GM18861 (cell line): ENCODE measurements around the gene HDAC7.
"Not testable (repeated sequence)": the region's sequence is repeated elsewhere in the genome, so short reads cannot be mapped to it uniquely, and the experiment has no call there.

Experiments used
- ATAC-seq: cut with Tn5 transposase; IDR thresholded peaks from one replicate; pipeline ENCODE4 v1.9.1; 2021; ENCODE audit not compliant: unreplicated experiment

Gene HDAC7

DNA sequence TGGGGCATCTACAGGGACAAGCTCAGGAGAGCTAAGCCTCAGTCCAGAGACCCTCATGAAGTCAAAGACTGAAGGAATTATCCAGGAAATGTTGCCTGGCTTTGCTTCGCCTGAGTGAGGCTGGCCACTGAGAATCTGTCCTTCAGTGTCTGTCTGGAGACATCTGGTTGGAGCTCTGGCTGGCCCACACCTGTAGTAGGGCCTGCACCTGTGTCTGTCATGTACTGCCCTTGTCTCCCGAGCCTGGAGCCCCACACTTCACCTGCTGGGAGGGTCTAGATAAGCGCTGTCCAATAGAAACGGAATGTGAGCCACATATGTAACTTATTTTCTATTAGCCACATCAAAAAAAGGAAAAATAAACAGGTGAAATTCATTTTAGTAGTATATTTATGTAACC, 9.9 kb upstream of the HDAC7 start:
- no peak for ATAC-seq

DNA sequence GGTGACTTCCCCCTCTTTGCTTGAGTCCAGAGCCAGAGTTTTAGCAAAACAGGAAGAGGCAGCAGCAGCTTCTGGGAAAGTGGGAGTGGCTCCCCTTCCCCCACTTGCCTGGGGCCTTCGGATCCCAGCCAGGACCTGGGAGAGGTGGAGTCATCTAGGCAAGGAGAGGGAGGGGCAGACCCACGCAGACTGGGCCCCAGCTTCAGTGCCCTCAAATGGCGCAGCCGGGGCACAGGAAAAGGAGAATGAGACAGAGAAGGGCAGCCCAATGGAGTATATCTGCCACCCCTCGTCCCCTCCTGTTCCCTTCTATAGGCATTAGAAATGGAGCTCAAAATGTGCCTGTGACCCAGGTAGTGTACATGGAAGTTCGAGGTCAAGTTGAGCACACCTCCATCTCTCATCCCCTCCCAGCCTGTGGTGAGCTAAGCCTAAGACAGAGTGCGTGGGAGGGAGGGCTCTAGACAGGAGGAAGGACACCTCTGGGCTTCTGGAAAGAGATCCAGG, 9.3 kb upstream of the HDAC7 start:
- no peak for ATAC-seq

DNA sequence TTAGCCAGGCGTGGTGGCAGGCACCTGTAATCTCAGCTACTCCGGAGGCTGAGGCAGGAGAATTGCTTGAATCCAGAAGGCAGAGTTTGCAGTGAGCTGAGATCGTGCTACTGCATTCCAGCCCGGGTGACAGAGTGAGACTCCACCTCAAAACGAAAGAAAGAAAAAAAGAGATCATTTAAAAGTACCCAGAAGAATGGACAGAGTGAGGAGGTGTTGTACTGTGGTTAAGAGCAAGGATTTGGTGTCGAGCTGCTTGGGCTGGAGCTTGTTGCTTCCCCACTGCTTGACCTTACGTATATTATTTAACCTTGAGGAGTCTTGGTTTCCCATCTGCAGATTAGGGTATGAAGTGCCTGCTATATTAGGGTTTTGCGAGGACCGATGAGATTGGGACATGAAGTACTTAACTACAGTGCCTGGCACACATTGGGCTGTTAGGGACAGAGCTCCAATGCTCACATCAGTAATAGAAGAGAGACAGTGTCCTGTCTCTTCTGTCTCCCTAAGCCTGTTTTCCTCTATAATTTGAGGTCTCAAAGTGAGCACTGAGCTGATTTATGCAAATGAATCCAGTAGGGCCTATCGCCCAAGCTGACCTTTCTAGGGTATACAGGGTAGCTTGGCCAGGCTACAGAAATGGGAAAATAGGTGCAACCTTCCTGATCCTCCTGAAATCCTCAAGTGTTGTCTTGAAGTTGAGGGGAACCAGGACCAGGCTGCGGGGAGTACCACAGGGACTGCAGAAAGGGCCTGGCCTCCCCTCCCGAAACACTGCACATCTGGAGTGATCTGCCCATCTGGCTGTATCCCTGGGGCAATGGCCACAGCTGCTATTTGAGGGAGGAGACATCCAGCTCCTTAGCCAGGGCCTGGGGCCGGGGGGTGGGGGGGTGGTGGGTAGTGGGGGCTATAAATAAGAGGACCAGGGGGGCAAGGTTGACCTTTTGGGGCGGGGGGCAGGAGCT, 8.6 kb upstream of the HDAC7 start:
- ATAC-seq: no peak

DNA sequence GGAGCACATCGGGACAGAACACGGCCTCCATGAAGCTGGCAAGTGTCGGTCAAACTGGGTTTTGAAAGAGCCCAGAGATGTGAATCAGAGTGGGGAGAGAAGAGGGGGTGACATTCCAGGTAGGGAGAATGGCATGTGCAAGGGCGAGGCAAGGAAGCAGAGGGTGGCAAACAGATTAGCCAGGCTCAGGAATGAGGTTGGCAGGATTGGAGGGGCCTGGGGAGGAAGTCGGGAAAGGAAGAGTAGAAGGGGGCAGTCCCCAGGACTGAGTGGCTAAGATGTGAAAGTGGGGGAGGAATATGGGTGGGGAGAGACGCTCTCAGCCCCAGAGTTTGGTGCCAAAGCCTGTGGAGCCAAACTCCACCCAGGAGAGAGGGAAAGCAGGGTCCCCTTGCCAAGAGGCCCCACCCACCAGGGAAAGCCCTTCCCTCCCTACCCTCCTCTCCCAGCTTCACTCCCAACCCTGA, 5.5 kb upstream of the HDAC7 start:
- no peak for ATAC-seq

DNA sequence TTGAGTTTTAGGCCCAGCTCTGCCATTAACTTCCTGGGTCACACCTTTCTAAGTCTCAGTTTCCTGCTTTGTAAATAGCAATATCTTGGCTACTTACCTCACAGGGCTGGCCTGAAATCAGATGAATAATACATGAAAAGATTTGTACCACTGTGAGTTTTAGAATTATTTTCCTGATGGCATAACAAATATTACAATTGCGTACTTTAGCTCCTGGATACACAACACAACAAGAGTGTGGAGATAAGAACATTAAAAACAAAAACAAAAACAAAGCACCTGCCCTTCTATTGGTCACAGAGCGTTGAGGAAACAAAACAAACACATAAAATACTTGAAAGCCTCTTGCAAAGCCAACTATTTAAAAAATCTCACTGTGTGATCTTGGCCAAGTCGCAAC, 4.9 kb upstream of the HDAC7 start:
- no peak for ATAC-seq

DNA sequence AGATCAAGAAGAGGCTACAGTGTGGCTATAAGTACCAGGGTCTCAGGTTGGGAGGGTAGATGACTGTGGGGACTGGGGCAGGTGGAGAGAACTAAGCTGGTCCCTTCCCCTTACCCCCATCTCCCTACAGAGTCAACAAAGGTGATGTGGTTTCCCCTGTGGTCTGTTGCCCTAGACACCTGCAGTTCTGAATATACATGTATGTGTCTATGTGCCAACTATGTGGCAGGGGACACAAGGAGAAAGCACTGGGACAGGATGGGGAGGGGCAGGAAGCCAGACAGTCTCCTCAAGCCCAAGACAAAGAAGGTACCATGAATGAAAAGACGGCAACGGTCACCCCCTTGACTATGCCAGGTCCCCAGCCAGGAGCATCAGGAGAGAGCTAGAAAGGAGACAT, 4.5 kb upstream of the HDAC7 start:
- ATAC-seq: no peak

DNA sequence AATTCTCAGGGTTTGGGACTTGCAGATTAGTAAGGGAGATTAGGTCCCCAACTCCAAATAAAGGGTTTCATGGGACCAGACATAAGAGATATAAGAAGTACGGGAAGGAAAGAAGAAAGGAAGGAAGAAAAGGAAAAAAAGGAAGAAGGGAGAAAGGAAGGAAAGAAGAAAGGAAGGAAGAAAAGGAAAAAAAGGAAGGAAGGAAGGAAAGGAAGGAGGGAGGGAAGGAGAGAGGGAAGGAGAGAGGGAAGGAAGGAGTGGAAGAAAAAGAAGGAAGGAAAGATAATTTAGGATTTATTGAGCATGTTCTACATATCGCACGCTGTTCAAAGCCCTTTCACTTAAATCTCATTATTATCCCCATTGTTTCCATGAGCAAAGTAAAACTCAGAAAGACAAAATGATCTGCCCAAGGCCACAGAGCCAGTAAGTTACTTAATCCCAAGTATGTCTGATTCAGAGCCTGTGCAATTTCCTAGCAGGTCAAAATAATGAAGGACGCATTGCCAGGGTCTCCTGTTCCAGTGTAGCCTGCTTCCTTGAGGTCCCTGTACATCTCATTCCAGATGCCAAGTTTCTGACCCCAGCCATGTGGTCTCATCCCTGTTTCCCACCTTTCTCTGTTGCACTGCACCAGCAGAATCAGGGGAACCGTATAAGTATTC, 3.9 kb upstream of the HDAC7 start:
- ATAC-seq: no peak

DNA sequence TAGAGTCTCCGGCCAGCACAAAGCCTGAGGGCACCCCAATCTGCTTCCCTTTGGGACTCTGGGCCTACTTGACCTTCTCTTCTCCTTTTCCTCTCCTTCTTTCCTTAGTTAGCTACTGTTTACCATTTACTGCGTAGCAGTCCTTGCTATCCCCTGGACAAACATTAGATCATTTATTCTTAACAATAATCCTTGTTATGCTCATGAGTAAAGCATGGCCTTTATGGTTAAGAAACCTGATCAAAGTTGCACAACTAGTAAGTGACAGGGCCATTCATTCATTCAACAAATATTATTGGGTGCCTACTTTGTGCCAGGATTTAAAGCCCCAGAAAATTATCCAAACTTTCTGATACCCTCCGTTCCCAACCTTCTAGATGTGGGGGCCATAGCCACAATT, 3.2 kb upstream of the HDAC7 start:
- ATAC-seq: no peak

DNA sequence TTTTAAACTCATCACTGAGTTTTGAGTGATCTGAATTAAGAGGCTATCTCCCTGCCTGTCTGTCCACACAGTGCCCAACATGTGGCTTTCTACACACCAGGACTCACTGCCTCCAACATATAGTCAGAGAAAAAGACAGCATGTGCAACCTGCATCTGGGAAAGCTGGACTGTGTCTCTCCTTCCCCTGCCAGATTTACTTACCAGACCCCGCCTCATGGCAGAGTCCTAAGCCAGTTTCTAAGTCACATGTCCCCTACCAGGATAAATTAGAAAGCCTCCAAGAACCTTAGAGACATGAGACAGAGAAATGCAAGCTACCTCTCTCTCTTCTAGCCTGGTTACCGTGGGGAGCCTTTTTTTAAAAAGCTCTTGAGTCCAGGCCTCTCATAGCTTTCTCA, 2.7 kb upstream of the HDAC7 start:
- ATAC-seq: no peak

DNA sequence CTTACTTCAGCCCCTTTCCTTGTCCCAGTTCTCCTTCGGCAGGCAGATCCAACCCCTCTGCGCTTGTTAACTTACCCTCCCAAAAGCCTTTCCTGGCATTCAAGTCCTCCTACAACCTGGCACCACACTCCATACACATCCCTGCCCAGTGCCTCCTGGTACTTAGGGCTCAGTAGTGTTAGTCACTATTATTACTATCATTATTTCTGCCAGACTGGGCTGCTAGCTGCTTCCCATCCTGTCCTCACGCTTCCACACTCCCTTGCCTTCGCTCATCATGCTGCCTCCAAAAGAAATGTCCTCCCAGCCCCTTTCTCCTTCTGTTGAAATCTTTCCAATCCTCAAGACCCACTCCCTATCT, 1.6 kb upstream of the HDAC7 start:
- ATAC-seq: no peak

DNA sequence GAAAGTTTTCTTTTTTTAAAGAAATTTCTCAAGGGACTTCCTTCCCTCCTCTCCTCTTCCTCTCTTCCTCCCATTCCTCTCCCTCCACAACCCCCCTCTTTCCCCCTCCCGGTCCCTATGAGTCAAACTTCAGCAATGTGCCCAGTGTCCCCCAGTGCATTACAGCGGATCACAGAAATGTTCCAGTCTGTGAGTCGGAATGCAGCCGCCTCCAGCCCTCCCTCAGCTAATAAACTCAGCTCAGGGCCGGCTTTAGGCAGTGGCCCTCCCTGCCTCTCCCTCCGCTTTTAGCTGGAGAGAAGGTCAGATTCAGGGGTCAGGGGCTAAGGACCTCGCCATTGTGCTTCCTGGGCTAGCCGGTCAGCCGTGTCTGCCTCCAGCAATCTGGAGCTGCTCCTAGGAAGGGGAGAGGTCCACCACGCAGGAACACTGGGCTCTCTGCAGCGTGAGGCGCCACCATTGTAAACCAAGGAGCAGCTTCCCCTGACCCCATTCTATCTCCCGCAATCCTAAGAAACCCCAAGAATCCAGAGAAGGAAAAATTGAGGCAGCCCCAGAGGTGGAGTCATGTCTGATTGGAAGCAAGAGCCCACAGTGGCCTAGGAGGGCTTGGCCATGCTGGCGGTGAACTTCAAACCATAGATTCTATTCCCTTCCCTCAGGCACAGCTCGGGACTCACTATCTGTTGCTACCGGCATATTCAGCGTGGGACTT, 1.1 kb upstream of the HDAC7 start:
- no peak for ATAC-seq

DNA sequence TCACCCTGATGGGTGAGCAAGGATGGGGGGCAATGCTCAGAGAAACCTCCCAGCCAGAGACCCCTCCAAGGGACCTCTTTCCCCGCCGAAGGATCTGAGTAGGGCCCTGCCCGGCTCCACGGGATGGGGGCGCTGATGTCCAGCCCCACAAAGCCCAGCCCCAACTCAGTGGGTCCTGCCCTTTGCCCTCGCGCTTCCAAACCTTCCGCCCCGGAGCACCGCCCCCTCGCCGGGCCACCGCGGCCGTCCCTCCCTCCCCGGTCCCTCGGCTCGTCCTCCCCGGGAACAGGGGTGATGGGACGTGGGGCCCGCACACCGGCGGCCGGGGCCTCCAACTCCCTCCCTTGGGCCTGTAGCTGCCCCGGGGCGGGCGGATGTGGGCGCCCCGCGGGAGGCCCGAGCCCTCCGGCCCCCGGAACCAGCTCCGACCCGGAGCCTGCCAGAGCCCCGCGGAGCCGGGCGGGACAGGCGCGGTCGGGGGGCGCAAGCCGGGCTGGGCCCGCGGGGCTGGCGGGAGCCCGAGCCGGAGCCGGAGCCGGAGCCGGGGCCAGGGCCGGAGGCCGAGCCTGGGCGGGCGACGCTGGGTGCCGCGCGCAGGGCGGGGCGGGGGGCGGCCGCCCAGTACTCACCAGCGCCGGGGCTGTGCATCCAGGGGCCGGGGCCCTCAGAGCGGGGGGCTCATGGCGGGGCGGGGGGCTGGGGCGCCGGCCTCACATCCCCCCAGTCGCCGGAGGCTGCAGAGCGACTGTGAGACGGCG, 386 bp downstream of the HDAC7 start:
- no peak for ATAC-seq

DNA sequence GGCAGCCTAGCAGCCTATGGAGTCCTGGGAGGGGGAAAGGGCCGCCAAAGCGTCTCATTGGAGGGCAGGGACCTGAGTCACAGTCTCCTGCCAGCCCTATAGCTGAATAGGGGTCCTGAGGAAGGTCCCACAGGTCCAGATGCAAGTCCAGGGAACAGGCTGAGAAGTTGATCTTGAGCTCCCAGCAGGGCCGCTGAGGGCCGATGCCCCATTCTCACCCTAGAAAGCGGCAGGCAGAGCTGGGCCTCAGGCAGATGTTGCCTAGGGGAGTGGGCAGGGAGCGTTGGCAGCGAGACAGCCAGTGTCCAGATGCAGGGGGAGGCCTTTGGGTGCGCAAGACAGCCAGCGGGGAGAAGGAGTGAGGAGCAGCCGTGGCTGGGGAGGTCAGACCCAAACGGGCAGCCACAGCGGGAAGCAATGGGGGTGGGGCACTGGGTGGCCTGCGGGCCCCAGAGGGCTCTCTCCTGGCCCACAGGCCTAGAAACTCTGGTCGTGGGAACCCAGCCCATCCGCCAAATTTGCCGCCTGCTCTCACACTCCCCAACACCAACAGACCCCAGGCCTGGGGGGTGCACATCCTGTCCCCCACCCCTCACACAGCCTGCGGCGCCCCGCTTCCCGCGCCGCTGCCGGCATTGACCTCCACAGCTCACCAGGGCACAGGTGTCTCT, 1.1 kb downstream of the HDAC7 start:
- no peak for ATAC-seq

DNA sequence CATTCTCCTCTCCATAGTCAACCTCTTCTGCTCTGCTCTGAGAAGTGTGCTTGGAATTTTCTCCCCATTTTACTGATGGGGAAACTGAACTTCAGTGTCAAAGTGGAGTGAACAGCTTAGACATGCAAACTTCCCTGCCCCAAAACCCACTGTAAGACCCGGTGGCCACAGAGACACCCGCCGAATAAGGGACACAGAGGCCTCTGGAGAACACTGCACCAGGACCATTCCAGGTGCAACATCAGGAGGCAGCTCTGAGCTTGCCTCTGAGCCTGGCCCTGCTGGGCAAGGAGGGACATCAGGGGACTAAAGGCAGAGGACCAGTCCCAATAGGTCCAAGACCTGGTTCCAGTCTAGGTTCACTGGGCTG, 1.7 kb downstream of the HDAC7 start:
- no peak for ATAC-seq

DNA sequence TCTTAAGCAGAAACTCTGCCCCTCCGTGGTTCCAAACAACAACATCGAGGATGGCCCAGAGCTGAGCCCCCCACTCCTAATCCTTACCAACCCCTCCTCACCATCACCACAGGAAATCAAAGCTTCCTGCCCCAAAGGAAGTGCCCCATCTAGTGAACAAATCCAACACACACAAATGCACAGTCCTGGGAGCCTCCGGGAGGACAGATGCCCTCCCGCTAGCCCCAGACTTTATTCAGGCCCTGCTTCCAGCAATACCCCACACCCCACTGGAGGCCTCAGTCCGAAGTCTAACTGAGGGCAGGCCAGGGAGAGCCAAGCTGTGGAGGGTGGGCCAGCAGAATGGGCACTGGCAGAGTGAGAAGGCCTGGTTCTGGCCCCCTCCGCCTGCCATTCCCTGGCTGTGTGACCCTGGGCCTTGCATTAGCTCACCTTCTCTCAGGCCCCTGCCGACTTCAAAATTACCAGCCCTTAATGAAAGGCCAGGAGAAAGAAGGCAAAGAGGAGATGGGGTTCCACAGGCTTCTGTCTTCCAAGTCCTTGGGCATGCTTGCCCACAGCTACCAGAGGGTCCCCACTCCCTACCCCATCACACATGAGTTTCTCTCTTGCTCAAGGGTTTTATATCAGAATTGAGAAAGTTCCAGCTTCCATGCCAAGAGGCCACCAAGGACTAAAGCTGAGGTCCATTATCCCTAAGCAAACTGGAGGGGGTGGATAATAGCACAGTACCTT, 2.3 kb downstream of the HDAC7 start:
- no peak for ATAC-seq

DNA sequence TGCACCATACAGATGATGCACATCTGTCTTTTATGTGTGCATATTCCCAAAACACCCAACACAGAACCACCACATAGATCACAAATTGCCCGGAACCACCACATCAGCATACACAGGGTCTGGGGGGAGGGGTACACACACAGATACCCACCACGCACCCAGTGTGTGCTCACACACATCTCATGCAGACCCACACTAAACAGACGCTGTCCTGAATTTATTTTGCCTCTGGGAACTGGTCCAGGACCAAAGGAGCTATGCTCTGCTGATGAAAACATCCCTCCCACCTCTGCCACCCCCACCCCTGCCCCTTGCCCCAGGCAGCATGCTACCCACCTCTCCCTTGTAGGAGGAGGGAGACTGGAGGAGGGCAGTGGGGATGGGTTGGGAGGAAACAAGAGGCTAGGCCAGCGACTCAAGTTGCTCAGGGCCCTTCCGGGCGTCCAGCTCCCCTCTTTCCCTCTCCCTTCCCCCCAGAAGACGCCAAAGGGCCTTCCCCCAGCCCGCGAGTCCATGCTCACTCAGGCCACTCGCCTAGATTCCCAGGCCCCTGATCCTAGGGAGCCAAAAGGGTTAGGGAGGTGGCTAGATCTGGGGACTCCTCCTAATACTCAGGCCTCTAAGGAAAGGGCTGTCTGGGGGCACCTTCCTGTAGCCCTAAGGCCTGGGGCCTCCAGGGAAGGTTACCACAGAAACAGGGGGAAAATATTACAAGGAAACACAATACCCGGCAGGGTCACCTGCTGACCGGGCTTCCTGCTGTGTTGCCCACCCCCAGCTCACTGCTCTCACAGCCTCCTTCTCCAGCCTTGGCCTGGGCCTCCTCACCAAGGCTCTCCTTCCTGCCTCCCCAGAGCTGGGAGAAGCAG, 3.1 kb downstream of the HDAC7 start:
- ATAC-seq: no peak

DNA sequence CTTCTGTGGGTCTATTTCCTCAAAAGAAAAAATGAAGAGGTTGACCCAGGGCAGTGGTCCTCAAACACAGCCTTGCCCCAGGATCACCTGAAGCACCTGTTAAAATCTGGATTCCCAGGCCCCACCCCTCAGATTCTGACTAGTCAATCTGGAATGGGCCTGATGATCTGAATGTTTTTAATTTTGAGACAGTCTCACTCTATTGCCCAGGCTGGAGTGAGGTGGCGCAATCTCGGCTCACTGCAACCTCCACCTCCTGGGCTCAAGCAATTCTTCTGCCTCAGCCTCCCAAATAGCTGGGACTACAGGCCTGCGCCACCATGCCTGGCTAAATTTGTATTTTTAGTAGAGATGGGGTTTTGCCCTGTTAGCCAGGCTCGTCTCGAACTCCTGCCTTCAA, 4.3 kb downstream of the HDAC7 start:
- not testable (repeated sequence) for ATAC-seq

DNA sequence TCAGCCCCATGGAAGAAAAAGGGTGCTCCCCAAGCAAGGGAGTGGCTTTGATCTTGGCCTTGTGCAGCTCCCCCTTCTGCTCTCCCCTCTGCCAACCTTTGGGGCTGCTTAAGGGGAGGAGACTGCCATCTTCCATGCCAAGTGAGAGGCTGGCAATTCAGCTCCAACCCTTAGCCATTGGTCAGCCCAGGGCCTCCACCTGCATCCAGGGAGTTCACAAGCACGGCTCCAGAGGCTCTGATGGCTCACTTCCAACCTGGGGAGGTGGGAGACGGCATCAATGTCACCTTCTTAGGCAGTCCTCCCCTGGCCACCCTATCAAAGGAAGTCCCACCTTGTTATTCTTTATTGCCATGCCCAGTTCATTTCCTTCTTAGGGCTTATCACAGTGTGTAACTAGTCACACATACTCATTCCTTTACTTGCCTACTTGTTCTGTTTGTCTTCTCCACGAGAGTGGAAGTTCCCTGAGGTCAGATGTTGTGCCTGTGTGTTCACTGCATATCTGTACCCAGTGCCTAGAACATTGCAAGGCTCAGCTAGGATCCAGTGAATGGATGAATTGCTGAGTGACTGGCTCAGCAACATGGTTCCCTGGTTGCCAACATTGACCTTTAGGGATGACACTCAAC, 5.0 kb downstream of the HDAC7 start:
- ATAC-seq: no peak
